ENCODE measurements around the gene RTL10. TPM values are rescaled to one million over a fixed set of nuclear protein-coding genes. Genes with fewer than 3 reads are reported as not detected.
"Not testable (repeated sequence)": the region's sequence is repeated elsewhere in the genome, so short reads cannot be mapped to it uniquely, and the experiment has no call there.

Gene RTL10
- total RNA-seq, 1 donor from 2014 or later: 20.0 TPM

DNA sequence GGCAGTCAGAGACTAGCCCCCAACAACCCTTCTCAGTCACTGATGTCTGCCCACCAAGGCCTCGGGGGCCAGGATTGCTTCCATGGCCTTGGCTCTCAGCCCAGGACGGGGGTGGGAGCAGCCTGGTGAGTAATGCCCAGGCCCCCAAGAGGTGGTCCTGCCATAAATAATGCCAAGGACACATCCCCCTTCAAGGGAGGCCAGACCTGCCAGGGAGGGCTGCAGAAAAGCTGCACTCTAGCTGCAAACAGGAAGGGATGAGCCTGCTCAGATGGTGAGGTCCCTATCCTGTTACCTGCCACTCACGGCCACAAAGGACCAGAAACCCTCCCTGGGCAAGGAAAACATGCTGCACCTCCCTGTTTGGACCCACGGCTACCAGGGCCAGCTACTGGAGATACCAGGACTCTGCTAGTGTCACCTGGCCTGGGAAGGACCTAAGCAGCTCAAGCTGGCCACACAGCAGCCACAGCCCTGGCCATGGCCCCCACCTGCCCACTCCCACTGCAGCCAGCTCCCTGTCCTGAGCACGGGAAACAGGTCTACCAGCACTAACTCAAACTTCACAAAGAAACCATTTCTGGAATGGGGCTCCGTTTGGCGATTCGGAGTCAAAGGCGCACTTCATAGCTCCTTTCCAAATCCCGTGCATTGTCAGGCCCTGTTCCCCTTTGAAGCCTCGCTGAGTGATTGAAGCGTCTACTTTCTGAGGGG lies 12.1 kb downstream of the RTL10 start:
- DNase-seq: no peak
- H3K27ac Mint-ChIP-seq: no peak overlapping the region
- peaks cover 7% of the 10 kb centered on the region for H3K36me3 Mint-ChIP-seq (ENCODE audit: low read depth)
- intact Hi-C loops (cut with micrococcal nuclease): no loop called here
- peaks cover 11% of the 10 kb centered on the region for H3K4me1 Mint-ChIP-seq
- no peaks in the 10 kb centered on the region for H3K27me3 Mint-ChIP-seq
- no peaks in the 10 kb centered on the region for H3K9me3 Mint-ChIP-seq
- no peak overlapping the region for H3K4me3 Mint-ChIP-seq

DNA sequence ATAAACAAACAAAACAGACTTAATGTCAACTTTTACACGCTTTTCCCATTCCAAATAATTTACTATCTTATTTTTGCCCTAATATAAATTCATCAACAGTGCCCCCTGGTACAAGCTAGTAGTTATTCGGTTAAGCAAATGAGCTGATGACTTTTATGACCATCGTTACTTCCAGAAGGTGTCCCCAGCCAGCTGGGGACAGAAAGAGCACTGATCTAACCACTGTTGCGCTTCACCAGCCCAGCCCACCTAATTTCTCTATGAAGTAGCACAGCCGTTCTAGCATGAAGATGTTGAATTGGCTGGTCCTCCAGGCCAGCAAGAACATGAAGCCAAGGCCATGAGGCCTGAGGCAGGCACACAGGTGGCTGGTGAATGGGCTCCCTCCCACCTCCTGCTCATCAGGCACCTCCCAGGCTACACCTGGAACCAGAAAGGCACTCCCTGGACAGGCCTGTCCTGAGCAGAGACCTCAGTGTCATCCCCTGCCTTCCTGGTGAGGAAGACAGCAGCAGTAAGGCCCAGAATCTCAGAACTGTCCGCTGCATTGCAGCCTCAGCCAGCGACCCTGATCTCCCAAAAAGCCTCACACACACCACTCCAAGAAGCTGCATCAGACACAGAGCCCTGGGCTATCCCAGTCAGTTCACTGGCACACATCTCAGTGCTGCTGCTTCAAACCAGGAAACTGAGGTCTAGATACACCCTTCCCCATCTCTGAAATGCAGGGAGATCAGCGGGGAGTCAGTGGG lies 12.9 kb downstream of the RTL10 start:
- Mint-ChIP-seq H3K4me3 (no peak overlapping the region), H3K27me3 (no peaks in the 10 kb centered on the region), H3K27ac (no peak overlapping the region)

DNA sequence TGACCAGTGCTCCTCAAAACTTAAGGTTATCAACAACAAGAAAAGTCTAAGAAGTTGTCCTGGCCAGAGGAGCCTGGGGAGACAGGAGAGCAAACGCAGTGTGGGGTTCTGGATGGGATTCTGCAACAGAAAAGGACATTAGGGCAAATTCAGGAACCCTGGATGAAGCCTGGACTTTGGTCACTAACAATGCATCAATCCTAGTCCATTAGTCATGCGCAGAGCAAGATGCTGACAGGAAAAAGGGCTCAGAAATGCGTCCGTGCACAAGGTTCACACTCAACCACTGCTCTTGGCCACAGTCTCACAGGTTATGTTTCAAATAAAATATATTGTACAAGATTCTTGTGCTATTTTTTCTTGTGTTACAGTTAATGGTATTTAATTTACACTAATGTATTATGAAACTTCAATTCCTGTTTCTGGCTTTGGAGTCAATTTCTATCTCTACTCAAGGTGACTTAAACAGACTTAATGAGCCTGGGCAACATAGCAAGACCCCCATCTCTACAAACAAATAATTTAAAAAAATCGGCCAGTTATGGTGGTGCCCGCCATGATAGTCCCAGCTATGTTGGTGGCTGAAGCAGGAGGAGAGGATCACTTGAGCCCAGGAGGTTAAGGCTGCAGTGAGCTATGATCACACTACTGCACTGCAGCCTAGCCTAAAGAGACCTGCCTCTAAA lies 13.6 kb downstream of the RTL10 start:
- H3K27ac Mint-ChIP-seq: no peak overlapping the region
- intact Hi-C loops (cut with micrococcal nuclease): no loop called here
- H3K27me3 Mint-ChIP-seq: no peaks in the 10 kb centered on the region
- no peaks in the 10 kb centered on the region for H3K9me3 Mint-ChIP-seq
- no peak for DNase-seq
- peaks cover 11% of the 10 kb centered on the region for H3K4me1 Mint-ChIP-seq
- H3K36me3 Mint-ChIP-seq (ENCODE audit: low read depth): no peaks in the 10 kb centered on the region
- no peak overlapping the region for H3K4me3 Mint-ChIP-seq

More for the DNA sequence above, 12.9 kb downstream of the RTL10 start:
- Mint-ChIP-seq H3K4me1 (peaks cover 11% of the 10 kb centered on the region), H3K36me3 (ENCODE audit: low read depth) (peaks cover under 1% of the 10 kb centered on the region), H3K9me3 (no peaks in the 10 kb centered on the region)
- intact Hi-C loops (cut with micrococcal nuclease): no loop called here
- DNase-seq: no peak

DNA sequence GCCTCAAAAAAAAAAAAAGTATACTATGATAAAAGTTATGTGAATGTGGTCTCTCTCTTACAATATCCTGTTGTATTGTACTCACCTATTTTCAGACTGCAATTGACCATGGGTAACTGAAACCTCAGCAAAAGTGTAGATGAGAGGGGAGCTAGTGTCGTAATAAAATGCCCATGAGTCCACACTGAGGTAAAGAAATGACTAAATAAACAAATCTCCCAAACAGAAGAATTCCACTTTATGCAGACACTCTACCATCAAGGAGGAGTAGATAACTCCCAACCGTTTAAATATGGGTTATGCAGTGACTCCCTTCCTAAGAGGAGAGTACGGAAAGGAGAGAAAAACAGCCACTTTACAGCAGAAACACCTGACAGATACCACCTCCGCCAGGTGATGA lies 14.6 kb downstream of the RTL10 start:
- no peaks in the 10 kb centered on the region for H3K36me3 Mint-ChIP-seq (ENCODE audit: low read depth)
- intact Hi-C loops (cut with micrococcal nuclease): no loop called here
- H3K27ac Mint-ChIP-seq: no peak overlapping the region
- H3K27me3 Mint-ChIP-seq: no peaks in the 10 kb centered on the region
- H3K4me1 Mint-ChIP-seq: peaks cover 9% of the 10 kb centered on the region
- no peak for DNase-seq
- H3K4me3 Mint-ChIP-seq: no peak overlapping the region
- no peaks in the 10 kb centered on the region for H3K9me3 Mint-ChIP-seq

DNA sequence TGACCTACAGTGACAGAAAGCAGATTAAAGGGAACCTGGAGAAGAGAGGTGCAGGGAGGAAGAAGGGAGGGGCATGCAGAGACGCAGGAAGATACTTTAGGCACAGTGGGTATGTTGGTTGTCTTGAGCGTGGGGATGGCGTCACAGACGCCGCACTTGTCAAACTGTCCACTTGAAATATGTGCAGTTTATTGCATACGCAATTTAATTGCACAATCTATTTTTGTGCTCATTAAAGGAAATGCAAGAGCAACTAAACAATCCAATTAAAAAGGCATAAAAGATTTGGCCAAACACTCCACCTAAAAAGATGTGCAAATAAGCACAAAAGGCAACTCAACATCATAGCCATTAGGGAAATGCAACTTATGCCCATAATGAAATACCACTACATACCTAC lies 16.8 kb downstream of the RTL10 start:
- no peaks in the 10 kb centered on the region for H3K27me3 Mint-ChIP-seq
- H3K4me1 Mint-ChIP-seq: peaks cover 5% of the 10 kb centered on the region
- H3K4me3 Mint-ChIP-seq: no peak overlapping the region
- H3K27ac Mint-ChIP-seq: no peak overlapping the region
- H3K36me3 Mint-ChIP-seq (ENCODE audit: low read depth): no peaks in the 10 kb centered on the region
- H3K9me3 Mint-ChIP-seq: no peaks in the 10 kb centered on the region
- DNase-seq: no peak
- intact Hi-C loops (cut with micrococcal nuclease): no loop called here

DNA sequence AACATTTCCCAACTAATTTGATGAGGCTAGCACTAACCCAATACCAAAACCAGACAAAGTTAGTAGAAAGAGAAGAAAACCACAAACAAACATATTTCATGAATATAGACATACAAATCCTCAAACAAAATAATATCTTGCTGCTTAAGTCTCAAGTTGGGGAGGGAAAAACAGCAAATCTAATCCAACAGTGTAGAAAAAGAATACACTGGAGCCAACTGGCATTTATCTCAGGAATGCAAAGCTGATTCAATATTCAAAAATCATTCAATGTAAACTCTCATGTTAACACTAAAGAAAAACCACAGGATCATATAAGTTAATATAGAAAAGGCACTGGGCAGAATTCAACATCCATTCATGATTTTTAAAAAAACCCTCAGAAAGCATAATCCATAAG lies 18.2 kb downstream of the RTL10 start:
- Mint-ChIP-seq H3K4me1 (peaks cover 5% of the 10 kb centered on the region), H3K9me3 (no peaks in the 10 kb centered on the region), H3K27me3 (no peaks in the 10 kb centered on the region), H3K4me3 (no peak overlapping the region), H3K36me3 (ENCODE audit: low read depth) (no peaks in the 10 kb centered on the region), H3K27ac (no peak overlapping the region)
- DNase-seq: no peak
- intact Hi-C loops (cut with micrococcal nuclease): no loop called here

DNA sequence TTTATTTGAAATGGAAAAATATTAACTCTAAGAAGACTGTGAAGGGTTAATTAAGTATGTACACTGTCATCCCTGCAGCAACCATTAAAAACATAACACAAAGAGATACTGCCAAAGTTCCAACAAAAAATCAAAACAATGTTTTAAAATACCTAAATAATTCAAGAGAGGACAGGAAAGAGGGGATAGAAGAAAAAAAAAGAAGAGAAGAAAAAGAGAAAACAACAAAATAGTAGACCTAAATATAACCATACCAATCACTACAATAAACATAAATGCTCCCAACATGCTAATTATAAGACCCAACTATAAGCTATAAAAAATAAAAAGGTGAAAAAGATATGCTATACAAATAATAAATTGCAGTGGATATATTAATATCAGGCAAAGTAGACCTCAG lies 20.1 kb downstream of the RTL10 start:
- Mint-ChIP-seq H3K4me1 (peaks cover 5% of the 10 kb centered on the region), H3K9me3 (no peaks in the 10 kb centered on the region), H3K27me3 (no peaks in the 10 kb centered on the region), H3K27ac (no peak overlapping the region), H3K36me3 (ENCODE audit: low read depth) (no peaks in the 10 kb centered on the region), H3K4me3 (no peak overlapping the region)
- no peak for DNase-seq
- intact Hi-C loops (cut with micrococcal nuclease): no loop called here

DNA sequence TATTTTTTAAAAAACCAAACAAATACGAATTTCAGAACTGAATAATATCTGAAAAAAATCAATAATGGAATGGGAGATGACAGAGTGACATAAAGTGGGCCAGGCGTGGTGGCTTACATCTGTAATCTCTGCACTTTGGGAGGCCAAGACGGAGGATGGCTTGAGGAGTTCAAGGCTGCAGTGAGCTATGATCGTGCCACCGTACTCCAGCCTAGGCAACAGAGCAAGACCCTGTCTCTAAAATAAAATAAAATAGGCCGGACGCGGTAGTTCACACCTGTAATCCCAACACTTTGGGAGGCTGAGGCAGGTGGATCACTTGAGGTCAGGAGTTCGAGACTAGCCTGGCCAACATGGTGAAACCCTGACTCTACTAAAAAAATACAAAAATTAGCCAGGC lies 21.3 kb downstream of the RTL10 start:
- DNase-seq; H3K27ac Mint-ChIP-seq; intact Hi-C loops (cut with micrococcal nuclease); H3K9me3 Mint-ChIP-seq; H3K27me3 Mint-ChIP-seq; H3K36me3 Mint-ChIP-seq (ENCODE audit: low read depth); H3K4me3 Mint-ChIP-seq; H3K4me1 Mint-ChIP-seq: not testable (repeated sequence)

DNA sequence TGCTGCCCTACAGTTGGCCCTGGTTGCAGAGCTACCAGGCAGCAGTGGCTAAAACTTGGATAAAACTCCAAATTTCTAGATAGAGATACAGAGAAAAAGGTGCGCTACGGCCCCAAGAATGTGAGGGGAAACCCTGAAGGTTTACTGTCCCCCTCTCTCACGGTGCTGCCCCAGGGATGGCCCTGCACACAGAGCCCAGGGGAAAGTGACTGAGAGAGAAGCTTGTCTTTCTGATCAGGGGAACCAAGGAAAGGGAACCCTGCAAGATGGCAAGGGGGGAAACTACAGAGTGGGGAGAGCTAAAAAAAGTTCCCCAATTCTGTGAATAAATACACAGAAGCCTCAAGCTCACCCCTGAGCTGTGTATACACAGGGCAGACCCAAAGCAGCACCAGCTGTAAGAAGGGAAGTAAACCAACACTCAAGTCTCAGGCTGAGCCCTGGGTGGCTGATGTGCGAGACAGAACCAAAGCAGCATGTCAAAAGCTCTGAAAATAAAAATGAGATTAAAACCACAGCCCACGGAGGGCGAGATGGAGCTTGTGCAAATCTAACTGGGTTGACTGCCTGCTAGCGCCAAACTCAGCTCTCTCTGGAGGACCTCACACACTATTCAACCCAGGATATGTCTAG lies 22.1 kb downstream of the RTL10 start:
- no peaks in the 10 kb centered on the region for H3K27me3 Mint-ChIP-seq
- H3K4me1 Mint-ChIP-seq: peaks cover 5% of the 10 kb centered on the region
- intact Hi-C loops (cut with micrococcal nuclease): no loop called here
- H3K9me3 Mint-ChIP-seq: no peaks in the 10 kb centered on the region
- no peak overlapping the region for H3K4me3 Mint-ChIP-seq
- no peak overlapping the region for H3K27ac Mint-ChIP-seq
- no peaks in the 10 kb centered on the region for H3K36me3 Mint-ChIP-seq (ENCODE audit: low read depth)
- no peak for DNase-seq

DNA sequence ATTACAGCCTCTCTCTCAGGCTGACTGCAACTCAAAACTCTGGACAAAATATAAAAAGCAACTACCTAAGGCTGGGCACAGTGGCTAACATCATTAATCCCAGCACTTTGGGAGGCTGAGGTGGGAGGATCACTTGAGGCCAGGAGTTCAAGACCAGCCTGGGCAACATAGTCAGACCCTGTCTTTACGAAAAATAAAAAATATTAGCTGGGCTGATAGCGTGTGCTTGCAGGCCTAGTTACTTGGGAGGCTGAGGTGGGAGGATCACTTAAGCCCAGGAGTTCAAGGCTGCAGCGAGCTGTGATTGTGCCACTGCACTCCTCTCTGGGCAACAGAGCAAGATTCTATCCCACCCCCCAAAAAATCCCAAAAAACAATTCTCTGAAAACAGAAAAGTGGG lies 22.7 kb downstream of the RTL10 start:
- H3K4me3 Mint-ChIP-seq; intact Hi-C loops (cut with micrococcal nuclease); H3K36me3 Mint-ChIP-seq (ENCODE audit: low read depth); H3K27ac Mint-ChIP-seq; H3K9me3 Mint-ChIP-seq; H3K4me1 Mint-ChIP-seq; H3K27me3 Mint-ChIP-seq; DNase-seq: not testable (repeated sequence)

DNA sequence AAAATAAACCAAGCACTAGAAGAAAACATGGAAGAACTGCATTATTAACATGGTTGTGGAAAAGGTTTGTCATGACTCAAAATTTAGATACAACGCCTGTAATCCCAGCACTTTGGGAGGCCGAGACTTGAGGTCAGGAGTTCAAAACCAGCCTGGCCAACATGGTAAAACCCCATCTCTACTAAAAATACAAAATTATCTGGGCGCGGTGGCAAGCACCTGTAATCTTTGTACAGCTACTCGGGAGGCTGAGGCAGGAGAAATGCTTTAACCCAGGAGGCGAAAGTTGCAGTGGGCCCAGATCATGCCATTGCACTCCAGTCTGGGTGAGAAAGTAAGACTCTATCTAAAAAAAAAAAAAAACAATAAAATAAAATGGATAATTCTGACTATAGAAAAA lies 23.7 kb downstream of the RTL10 start:
- H3K27ac Mint-ChIP-seq: no peak overlapping the region
- H3K27me3 Mint-ChIP-seq: no peaks in the 10 kb centered on the region
- H3K9me3 Mint-ChIP-seq: no peaks in the 10 kb centered on the region
- intact Hi-C loops (cut with micrococcal nuclease): no loop called here
- H3K4me3 Mint-ChIP-seq: no peak overlapping the region
- DNase-seq: no peak
- H3K4me1 Mint-ChIP-seq: peaks cover 5% of the 10 kb centered on the region
- H3K36me3 Mint-ChIP-seq (ENCODE audit: low read depth): no peaks in the 10 kb centered on the region

DNA sequence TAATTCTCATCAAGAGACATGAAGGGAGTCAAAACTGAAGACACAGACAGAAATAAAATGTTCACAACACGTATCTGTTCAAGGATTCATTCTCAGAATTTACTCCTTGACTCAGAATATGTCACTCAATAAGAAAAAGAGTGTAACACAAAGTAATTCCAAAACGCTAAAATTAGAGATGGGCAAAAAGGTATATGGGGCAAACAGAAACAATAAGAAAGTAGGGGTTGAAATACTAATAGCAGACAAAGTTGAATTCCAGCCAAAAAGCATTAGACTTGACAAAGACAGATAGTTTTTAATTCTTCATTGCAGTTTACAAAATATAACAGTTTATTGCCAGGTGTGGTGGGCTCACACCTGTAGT lies 26.7 kb downstream of the RTL10 start:
- Mint-ChIP-seq H3K27ac (no peak overlapping the region), H3K36me3 (ENCODE audit: low read depth) (no peaks in the 10 kb centered on the region), H3K9me3 (no peaks in the 10 kb centered on the region), H3K4me3 (no peak overlapping the region), H3K27me3 (no peaks in the 10 kb centered on the region), H3K4me1 (no peaks in the 10 kb centered on the region)
- DNase-seq: no peak
- intact Hi-C loops (cut with micrococcal nuclease): no loop called here

DNA sequence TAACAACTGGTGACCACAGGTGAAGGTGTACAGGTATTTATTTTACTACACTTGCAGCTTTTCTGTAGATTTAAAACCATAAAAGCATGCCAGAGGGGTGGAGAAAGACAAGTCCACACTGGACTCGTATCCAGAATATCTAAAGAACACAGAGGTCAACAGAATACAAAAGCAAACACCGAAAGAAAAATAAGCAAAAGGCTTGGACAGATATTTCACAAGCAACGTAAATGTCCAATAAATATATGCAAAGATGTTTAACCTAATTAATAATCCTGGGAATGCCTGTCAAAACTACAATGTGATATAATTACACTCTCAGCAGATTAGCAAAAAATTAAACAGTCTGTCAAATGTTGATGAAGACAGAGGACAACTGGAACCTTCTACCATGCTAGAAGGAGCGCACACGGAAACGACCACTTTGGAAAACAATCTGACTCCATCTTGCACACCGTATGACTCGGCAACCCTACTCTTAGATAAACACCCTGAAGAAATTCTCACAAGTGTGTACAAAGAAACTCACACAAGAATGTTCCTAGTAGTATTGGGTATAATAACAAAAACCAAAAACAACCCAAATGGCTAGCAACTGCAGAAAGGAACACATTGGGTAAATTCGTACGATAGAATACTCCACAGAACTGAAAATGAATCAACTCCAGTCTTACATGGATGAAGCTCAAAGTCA lies 27.2 kb downstream of the RTL10 start:
- Mint-ChIP-seq H3K36me3 (ENCODE audit: low read depth) (no peaks in the 10 kb centered on the region), H3K27ac (no peak overlapping the region), H3K4me3 (no peak overlapping the region), H3K9me3 (no peaks in the 10 kb centered on the region), H3K4me1 (no peaks in the 10 kb centered on the region), H3K27me3 (no peaks in the 10 kb centered on the region)
- DNase-seq: no peak
- intact Hi-C loops (cut with micrococcal nuclease): no loop called here

DNA sequence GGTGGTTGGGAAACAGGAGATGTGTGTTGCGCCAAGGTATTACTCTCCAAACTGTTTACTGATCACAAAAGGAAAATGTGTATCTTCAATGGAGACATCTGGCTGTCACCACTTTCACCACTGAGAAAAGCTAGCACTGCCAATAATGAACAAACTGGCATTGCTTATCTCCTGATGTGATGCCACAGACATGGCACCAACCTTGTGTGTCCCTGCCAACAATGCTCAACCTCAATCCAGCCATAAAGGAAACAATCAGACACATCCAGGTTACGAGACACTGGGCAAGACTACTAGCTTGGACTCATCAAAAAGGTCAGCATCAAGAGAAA lies 28.1 kb downstream of the RTL10 start:
- Mint-ChIP-seq H3K9me3 (no peaks in the 10 kb centered on the region), H3K27me3 (no peaks in the 10 kb centered on the region), H3K4me1 (no peaks in the 10 kb centered on the region), H3K4me3 (no peak overlapping the region), H3K36me3 (ENCODE audit: low read depth) (no peaks in the 10 kb centered on the region), H3K27ac (no peak overlapping the region)
- DNase-seq: no peak
- intact Hi-C loops (cut with micrococcal nuclease): no loop called here

Measured in activated CD4-positive, alpha-beta T cell treated with anti-CD3 and anti-CD28 coated beads, Interleukin-2, amount 10 ng/mL, durations not matched to agents 24 days and 14 days (primary cell).